ENCODE measurements around the gene ELFN1.

The ELFN1 gene

DNA sequence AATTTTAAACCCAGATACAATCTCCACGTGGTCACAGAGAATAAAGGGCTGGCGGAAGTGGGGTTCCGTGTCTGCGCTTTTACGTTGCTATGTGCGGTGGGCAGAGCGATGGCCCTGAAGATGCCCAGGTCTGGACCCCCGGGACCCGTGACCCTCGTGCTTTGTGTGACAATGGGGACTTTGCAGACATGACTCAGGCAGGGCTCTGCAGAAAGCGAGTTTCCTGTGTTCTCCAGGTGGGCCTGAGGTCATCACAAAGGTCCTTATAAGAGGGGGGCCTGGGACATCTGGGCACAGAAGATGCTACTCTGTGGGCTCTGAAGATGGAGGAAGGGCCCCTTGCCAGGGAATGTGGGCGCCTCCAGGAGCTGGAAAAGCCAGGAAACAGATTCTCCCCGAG lies 95.3 kb downstream of the ELFN1 start:
- H3K27me3 Mint-ChIP-seq: no peaks in the 10 kb centered on the region
- H3K36me3 Mint-ChIP-seq (ENCODE audit: low read depth): no peaks in the 10 kb centered on the region
- no peaks in the 10 kb centered on the region for H3K4me1 Mint-ChIP-seq (ENCODE audit: low read depth)
- H3K27ac Mint-ChIP-seq: no peak overlapping the region
- DNase-seq: no peak
- peaks cover 15% of the 10 kb centered on the region for H3K9me3 Mint-ChIP-seq
- H3K4me3 Mint-ChIP-seq: no peak overlapping the region

DNA sequence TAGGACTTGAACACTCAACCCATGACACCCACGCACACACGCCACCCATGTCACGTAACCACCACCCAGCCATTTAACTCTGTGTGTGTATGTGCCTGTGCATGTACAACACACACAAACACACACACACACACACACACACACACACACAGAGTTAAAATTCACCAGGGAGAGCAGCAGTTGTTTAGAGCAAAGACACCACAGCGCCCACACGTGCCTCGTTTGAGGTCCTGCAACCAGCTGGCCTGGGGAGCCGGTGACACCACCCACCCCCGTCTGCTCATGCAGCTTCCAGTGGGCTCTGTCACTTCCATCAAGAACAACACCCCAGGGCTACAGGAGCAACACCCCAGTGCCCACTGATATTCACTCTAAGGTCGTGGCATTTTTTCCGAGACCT lies 97.4 kb downstream of the ELFN1 start:
- no peak overlapping the region for H3K4me3 Mint-ChIP-seq
- peaks cover 8% of the 10 kb centered on the region for H3K9me3 Mint-ChIP-seq
- H3K27me3 Mint-ChIP-seq: no peaks in the 10 kb centered on the region
- H3K36me3 Mint-ChIP-seq (ENCODE audit: low read depth): no peaks in the 10 kb centered on the region
- no peak for DNase-seq
- no peaks in the 10 kb centered on the region for H3K4me1 Mint-ChIP-seq (ENCODE audit: low read depth)
- H3K27ac Mint-ChIP-seq: no peak overlapping the region

DNA sequence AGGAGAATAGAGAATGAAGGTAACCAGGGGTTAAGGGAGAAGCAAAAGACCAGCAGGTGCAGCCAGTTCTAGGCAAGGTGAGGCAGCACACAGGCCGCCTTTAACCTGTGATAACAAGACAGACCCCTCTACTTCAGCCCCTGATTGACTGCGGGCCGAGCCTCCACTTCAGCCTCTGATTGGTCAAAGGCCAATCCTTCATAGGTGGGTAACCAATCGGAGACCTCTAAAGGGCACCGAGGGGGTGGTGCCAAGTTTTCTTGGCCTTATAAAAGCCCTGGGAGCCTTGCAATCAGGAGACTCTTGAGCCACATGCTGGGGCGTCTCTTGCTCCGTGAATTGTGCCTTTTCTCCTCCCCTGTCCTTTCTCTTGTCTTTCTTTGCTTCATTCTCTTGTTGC lies 98.8 kb downstream of the ELFN1 start:
- H3K36me3 Mint-ChIP-seq (ENCODE audit: low read depth): no peaks in the 10 kb centered on the region
- H3K27ac Mint-ChIP-seq: no peak overlapping the region
- H3K4me1 Mint-ChIP-seq (ENCODE audit: low read depth): no peaks in the 10 kb centered on the region
- no peak for DNase-seq
- no peak overlapping the region for H3K4me3 Mint-ChIP-seq
- no peaks in the 10 kb centered on the region for H3K27me3 Mint-ChIP-seq
- H3K9me3 Mint-ChIP-seq: no peaks in the 10 kb centered on the region

DNA sequence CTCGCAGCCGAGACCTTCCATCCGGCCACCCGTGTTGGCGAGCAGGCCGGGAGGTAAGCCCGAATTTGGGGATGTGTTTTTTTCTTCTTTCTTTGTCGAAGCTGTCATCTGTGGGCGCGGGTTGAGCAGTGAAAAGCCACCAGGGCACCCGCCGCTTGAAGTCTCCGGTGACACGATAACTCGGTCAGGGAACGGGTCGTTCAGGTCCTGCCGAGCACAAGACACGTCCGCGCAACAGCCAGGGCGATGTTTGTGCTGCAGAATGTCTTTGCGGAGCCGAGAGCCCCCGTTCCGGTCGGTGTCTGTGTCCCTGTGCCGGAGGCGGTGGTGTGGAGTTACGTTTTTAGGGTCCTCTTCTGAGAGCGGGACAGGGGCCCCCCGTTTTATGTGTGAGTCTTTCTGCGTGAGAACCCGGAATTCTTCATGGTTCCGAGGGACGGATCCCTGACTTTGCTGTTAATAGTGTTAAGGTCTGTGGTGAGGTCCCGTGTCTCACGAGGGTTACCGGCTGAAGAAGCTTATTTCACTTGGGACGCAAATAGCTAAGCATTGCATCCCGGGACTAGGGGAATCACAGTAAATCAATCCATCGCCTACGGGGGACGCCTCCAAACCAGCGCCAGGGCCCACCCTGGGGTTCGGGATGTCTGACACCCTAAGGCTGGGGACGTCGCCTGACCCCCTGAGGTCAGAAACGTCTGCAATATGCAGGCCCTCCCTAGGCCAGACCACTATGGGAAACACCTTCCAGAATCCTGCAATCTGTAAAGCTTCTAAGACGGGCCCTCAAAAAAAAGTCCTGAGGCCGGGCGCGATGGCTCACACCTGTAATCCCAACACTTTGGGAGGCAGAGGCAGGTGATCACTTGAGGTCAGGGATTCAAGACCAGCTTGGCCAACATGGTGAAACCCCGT lies 99.5 kb downstream of the ELFN1 start:
- no peak overlapping the region for H3K27ac Mint-ChIP-seq
- no peak overlapping the region for H3K4me3 Mint-ChIP-seq
- H3K9me3 Mint-ChIP-seq: no peaks in the 10 kb centered on the region
- no peaks in the 10 kb centered on the region for H3K27me3 Mint-ChIP-seq
- H3K36me3 Mint-ChIP-seq (ENCODE audit: low read depth): no peaks in the 10 kb centered on the region
- H3K4me1 Mint-ChIP-seq (ENCODE audit: low read depth): no peaks in the 10 kb centered on the region
- DNase-seq: no peak

DNA sequence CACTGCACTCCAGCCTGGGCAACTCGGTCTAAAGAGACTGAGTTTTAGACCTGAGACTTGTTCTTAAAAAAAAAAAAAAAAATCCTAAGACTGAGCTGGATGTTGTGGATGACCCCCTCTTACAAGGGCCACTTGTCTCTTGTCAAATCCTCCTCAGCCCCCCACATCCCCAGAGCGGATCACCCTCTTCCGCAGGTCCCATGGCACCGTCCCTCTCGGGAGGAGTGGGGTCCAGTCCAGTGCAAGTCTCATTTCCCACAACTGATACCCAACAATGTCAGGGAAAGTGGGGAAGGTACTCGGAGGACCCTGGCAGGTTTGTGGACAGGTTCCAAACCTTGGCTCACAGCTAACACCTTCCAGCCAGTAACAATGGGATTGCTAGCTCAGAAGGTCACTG lies 100.3 kb downstream of the ELFN1 start:
- no peaks in the 10 kb centered on the region for H3K4me1 Mint-ChIP-seq (ENCODE audit: low read depth)
- H3K4me3 Mint-ChIP-seq: no peak overlapping the region
- no peaks in the 10 kb centered on the region for H3K36me3 Mint-ChIP-seq (ENCODE audit: low read depth)
- DNase-seq: no peak
- no peak overlapping the region for H3K27ac Mint-ChIP-seq
- peaks cover 4% of the 10 kb centered on the region for H3K9me3 Mint-ChIP-seq
- no peaks in the 10 kb centered on the region for H3K27me3 Mint-ChIP-seq

DNA sequence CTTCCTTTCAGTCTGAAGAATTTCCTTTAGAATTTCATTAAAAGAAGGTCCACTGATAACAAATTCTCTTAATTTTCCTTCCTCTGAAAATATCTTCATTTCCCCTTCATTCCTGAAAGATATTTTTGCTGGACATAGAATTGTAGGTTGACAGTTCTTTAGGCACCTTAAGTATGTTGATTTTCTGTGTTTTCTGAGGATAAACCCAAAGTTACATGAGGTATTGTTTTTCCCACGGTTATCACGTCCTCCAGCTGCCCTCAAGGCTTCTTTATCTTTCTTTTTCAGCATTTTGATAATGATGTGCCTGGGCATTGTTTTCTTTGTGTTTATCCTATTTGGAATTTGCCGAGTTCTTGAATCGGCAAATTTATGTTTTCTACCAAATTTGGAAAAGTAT lies 105.3 kb downstream of the ELFN1 start:
- H3K9me3 Mint-ChIP-seq: peaks cover 17% of the 10 kb centered on the region
- no peak overlapping the region for H3K4me3 Mint-ChIP-seq
- no peaks in the 10 kb centered on the region for H3K36me3 Mint-ChIP-seq (ENCODE audit: low read depth)
- peaks cover 19% of the 10 kb centered on the region for H3K27me3 Mint-ChIP-seq
- no peaks in the 10 kb centered on the region for H3K4me1 Mint-ChIP-seq (ENCODE audit: low read depth)
- no peak overlapping the region for H3K27ac Mint-ChIP-seq
- DNase-seq: no peak

DNA sequence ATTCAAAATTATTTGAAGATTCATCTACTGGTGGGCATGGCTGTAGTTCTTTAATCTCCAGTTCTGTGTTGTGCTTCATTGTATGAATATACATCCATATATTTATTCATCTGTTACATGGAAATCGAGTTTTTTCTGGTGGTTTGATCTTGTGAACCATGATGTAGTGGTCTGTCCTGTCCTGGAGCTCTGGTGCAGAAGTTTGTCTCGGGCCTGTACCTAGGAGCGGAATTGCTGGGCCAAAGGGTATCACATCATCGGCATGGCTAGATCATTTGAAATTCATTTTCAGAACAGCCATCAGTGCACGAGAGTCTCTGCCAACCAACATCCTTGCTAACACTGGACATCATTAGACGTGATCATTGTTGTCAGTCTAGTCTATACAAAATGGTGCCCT lies 107.0 kb downstream of the ELFN1 start:
- H3K9me3 Mint-ChIP-seq: peaks cover 17% of the 10 kb centered on the region
- no peak overlapping the region for H3K4me3 Mint-ChIP-seq
- H3K27ac Mint-ChIP-seq: no peak overlapping the region
- no peaks in the 10 kb centered on the region for H3K4me1 Mint-ChIP-seq (ENCODE audit: low read depth)
- H3K36me3 Mint-ChIP-seq (ENCODE audit: low read depth): no peaks in the 10 kb centered on the region
- H3K27me3 Mint-ChIP-seq: peaks cover 19% of the 10 kb centered on the region
- DNase-seq: no peak

DNA sequence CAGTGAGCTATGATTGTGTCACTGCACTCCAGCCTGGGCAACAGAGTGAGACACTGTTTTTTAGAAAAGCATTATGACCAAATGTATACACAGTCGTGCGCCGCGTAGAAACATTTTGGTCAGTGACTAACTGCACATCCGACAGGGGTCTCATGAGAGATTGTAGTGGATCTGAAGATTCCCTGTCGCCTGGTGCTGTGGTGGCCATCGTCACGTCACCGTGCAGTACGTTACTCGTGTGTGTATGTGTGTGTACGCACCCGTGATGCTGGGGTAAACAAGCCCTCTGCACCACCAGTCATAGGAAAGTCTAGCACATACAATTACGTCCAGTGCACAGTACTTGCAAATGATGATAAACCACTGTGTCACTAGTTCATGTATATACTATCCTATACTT lies 109.4 kb downstream of the ELFN1 start:
- peaks cover 19% of the 10 kb centered on the region for H3K27me3 Mint-ChIP-seq
- peaks cover 17% of the 10 kb centered on the region for H3K9me3 Mint-ChIP-seq
- no peaks in the 10 kb centered on the region for H3K4me1 Mint-ChIP-seq (ENCODE audit: low read depth)
- H3K4me3 Mint-ChIP-seq: no peak overlapping the region
- no peak for DNase-seq
- no peak overlapping the region for H3K27ac Mint-ChIP-seq
- no peaks in the 10 kb centered on the region for H3K36me3 Mint-ChIP-seq (ENCODE audit: low read depth)

DNA sequence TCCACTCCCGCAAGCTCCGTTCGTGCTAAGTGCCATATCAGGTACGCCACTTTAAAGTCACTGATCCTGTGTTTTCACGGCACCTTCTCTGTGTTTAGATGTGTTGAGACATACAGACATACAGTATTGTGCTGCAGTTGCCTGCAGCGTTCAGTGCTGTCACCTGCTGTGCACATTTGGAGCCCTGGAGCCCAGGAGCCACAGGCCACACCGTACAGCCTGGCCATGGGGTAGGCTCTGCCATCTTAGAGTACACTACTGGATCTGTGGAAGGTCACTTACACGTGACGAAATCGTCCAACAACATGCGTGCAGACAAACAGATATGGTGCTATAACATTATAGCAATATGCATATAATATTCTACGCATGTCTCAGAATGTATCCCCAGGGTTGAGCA lies 111.3 kb downstream of the ELFN1 start:
- Mint-ChIP-seq H3K4me3 (no peak overlapping the region), H3K27me3 (peaks cover 20% of the 10 kb centered on the region), H3K36me3 (ENCODE audit: low read depth) (no peaks in the 10 kb centered on the region), H3K27ac (no peak overlapping the region), H3K4me1 (ENCODE audit: low read depth) (no peaks in the 10 kb centered on the region), H3K9me3 (peaks cover 17% of the 10 kb centered on the region)
- no peak for DNase-seq

DNA sequence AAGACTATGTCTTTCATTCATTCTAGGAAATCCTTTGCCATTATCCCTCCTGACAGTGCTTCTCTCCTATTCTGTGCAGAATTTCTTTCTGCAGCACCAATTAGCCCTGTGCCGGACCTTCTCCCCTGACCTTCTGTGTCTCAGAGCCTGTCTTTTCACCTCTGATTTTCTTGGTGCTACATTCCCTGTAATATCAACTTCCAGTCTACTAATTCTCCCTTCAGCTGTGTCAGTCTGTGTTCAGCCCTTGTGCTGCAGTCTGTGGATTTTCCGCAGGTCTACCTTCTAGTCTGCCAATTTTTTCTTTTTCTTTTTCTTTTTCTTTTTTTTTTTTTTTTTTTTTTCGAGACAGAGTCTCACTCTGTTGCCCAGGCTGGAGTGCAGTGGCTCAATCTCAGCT lies 115.8 kb downstream of the ELFN1 start:
- peaks cover 11% of the 10 kb centered on the region for H3K9me3 Mint-ChIP-seq
- peaks cover 11% of the 10 kb centered on the region for H3K27me3 Mint-ChIP-seq

DNA sequence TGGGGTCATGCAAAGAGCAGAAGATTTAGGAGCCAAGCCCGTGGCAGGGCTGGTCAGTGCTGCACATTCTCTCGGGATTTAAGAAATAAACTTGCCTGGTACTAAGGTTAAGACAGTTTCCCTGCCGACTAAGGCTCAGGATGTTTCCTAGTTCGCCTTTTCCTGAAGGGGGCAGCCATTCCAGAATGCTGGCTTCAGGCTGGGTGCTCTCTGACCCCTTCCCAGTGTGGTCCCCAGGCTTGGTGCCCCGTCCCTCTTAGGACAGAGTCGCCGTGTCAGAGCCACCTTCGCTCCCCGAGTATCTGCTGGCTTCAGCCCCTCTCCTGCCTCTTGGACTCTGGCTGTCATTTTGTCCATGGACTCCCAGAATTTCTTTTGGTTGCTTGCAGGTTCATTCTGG lies 117.2 kb downstream of the ELFN1 start:
- H3K27me3 Mint-ChIP-seq: peaks cover 11% of the 10 kb centered on the region
- DNase-seq: no peak
- H3K36me3 Mint-ChIP-seq (ENCODE audit: low read depth): no peaks in the 10 kb centered on the region
- H3K4me1 Mint-ChIP-seq (ENCODE audit: low read depth): no peaks in the 10 kb centered on the region
- no peak overlapping the region for H3K27ac Mint-ChIP-seq
- peaks cover 14% of the 10 kb centered on the region for H3K9me3 Mint-ChIP-seq
- H3K4me3 Mint-ChIP-seq: no peak overlapping the region

More for the DNA sequence above, 115.8 kb downstream of the ELFN1 start:
- no peak overlapping the region for H3K27ac Mint-ChIP-seq
- DNase-seq: no peak
- no peak overlapping the region for H3K4me3 Mint-ChIP-seq
- no peaks in the 10 kb centered on the region for H3K4me1 Mint-ChIP-seq (ENCODE audit: low read depth)
- H3K36me3 Mint-ChIP-seq (ENCODE audit: low read depth): no peaks in the 10 kb centered on the region

DNA sequence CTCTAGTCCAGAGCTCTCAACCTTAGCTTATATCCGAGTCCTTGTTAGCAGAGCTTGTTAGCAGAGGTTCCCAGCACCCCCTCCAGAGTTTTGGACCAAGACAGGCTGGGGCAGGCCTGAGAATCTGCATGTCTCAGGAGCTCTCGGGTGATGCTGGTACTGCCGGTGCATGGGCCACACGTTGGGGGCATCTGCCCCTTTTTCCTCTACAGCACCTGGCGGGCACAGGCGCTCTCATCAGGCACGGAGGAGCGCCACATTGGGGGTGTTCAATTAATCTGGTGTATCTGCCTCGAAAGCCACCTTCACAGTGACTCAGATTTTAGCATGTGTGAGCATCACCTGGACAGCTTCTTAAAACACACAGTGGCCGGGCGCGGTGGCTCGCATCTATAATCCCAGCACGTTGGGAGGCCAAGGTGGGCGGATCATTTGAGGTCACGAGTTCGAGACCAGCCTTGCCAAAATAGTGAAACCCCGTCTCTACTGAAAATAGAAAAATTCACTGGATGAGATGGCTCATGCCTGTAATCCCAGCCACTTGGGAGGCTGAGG lies 117.7 kb downstream of the ELFN1 start:
- Mint-ChIP-seq H3K36me3 (ENCODE audit: low read depth) (no peaks in the 10 kb centered on the region), H3K9me3 (peaks cover 15% of the 10 kb centered on the region), H3K27ac (no peak overlapping the region), H3K4me1 (ENCODE audit: low read depth) (no peaks in the 10 kb centered on the region), H3K27me3 (peaks cover 11% of the 10 kb centered on the region), H3K4me3 (no peak overlapping the region)
- no peak for DNase-seq

DNA sequence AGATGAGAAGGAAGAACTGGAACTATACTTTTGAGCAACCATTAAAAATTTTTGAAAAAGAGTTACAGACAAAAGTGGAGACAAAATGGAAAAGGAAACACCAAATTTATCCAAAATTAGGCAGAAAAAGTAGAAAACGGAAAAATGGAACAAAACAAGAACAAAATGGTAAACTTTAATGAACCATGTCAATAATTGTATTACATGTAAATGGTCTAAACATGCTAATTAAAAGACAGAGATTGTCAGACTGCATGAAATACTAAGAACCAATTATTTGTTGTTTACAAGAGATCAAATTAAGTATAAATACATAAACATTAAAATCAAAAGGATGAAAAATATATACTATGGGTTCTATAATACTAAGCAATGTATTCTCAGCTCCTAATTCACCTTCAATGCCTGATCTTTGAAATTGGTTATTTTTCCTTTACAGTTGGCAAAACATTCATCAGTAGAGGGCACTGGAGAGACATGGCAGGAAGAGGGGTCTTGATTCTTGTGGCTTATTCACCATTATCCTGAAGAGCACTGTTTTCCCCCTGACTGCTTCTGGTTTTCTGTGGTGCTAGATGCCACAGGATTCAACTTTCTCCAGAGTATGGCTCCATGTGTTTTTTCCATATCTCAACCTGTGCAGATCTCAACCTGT lies 124.9 kb downstream of the ELFN1 start:
- H3K27me3 Mint-ChIP-seq: peaks cover 5% of the 10 kb centered on the region
- no peak for DNase-seq
- no peak overlapping the region for H3K4me3 Mint-ChIP-seq
- H3K36me3 Mint-ChIP-seq (ENCODE audit: low read depth): no peaks in the 10 kb centered on the region
- no peak overlapping the region for H3K27ac Mint-ChIP-seq
- H3K9me3 Mint-ChIP-seq: peaks cover 25% of the 10 kb centered on the region
- no peaks in the 10 kb centered on the region for H3K4me1 Mint-ChIP-seq (ENCODE audit: low read depth)

Measured in activated T-cell treated with anti-CD3 and anti-CD28 coated beads, Interleukin-2, amount 50 U/mL, for 24 hours (primary cell).